Neural cell (in vitro differentiated cells): ENCODE results near the gene INSIG2.

ENCODE experiments used
- CTCF ChIP-seq: fragments of 450-650 bp; IDR thresholded peaks from 2 replicates; pipeline ENCODE4 v1.5.1; 2014; ENCODE audit warnings: antibody characterized with exemption, mild to moderate bottlenecking, moderate library complexity; ENCODE audit not compliant: poor library complexity, severe bottlenecking
- EZH2 ChIP-seq: fragments of 200-600, 300-800 bp; shearing (Covaris generic), sonication (generic); IDR thresholded peaks from 2 replicates; pipeline ENCODE4 v1.6.1; 2014; ENCODE audit warnings: antibody characterized with exemption, low read length, borderline replicate concordance, mild to moderate bottlenecking; ENCODE audit not compliant: insufficient read depth, poor library complexity, severe bottlenecking
- POLR2AphosphoS5 ChIP-seq: IDR thresholded peaks from 2 replicates; pipeline ENCODE4 v1.6.1; 2012
- TAF1 ChIP-seq: IDR thresholded peaks from 2 replicates; pipeline ENCODE4 v1.6.1; 2012; ENCODE audit warnings: low read depth
- TF ChIP-seq, protein P1 (sequence below): IDR thresholded peaks from 2 replicates; pipeline ENCODE4 v1.6.1; 2012; ENCODE audit warnings: borderline replicate concordance

- TF ChIP-seq CTCF: no peak
- TF ChIP-seq TAF1: no peak
- TF ChIP-seq, protein P1, sequence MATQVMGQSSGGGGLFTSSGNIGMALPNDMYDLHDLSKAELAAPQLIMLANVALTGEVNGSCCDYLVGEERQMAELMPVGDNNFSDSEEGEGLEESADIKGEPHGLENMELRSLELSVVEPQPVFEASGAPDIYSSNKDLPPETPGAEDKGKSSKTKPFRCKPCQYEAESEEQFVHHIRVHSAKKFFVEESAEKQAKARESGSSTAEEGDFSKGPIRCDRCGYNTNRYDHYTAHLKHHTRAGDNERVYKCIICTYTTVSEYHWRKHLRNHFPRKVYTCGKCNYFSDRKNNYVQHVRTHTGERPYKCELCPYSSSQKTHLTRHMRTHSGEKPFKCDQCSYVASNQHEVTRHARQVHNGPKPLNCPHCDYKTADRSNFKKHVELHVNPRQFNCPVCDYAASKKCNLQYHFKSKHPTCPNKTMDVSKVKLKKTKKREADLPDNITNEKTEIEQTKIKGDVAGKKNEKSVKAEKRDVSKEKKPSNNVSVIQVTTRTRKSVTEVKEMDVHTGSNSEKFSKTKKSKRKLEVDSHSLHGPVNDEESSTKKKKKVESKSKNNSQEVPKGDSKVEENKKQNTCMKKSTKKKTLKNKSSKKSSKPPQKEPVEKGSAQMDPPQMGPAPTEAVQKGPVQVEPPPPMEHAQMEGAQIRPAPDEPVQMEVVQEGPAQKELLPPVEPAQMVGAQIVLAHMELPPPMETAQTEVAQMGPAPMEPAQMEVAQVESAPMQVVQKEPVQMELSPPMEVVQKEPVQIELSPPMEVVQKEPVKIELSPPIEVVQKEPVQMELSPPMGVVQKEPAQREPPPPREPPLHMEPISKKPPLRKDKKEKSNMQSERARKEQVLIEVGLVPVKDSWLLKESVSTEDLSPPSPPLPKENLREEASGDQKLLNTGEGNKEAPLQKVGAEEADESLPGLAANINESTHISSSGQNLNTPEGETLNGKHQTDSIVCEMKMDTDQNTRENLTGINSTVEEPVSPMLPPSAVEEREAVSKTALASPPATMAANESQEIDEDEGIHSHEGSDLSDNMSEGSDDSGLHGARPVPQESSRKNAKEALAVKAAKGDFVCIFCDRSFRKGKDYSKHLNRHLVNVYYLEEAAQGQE: no peak
- TF ChIP-seq POLR2AphosphoS5: no peak
- TF ChIP-seq EZH2: no peak
Observed at GRCh38 chr2:118119761-118120400, 31.6 kb downstream of the INSIG2 start.
